Activated T-helper 1 cell treated with anti-CD3 and anti-CD28 coated beads, Interleukin-2, amount 50 U/mL, for 16 hours (primary cell): Measurements from ENCODE around the gene MTIF3.

Experiments used
- DNase-seq, 2 donors: peaks; one replicate each; pipeline ENCODE4 v3.0.0-alpha.2; 2020; ENCODE audit warnings: low read depth in 1 of 2, low spot score in 1 of 2

MTIF3 gene

DNA sequence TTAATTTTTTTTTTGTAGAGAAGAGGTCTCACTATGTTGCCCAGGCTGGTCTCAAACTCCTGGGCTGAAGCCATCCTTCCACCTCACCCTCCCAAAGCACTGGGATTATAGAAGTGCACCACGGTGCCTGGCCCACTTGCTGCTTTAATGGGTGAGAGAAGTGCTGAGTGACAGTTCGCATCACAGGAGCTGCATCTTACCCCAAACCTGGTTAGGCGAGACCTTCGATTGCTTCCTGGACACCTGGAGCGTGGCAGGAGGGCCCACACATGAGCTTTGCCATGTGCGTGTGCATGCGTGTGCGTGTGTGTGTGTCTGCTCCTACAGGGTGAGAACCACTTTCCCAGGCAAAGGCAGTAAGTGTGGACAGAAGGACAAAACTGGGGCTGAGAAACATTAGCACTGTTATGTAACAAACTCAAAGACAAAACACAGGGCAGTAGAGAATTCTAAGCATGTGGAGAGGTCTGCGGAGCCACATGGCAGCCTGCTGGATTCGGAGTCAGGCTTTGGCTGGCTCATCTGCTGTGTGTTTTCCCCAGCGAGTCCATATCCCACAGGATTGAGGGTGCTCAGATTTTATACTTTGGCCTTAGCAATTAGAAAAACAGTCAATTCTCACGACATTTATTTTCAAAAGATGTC lies 11.7 kb upstream of the MTIF3 start:
- DNase-seq = no peak

DNA sequence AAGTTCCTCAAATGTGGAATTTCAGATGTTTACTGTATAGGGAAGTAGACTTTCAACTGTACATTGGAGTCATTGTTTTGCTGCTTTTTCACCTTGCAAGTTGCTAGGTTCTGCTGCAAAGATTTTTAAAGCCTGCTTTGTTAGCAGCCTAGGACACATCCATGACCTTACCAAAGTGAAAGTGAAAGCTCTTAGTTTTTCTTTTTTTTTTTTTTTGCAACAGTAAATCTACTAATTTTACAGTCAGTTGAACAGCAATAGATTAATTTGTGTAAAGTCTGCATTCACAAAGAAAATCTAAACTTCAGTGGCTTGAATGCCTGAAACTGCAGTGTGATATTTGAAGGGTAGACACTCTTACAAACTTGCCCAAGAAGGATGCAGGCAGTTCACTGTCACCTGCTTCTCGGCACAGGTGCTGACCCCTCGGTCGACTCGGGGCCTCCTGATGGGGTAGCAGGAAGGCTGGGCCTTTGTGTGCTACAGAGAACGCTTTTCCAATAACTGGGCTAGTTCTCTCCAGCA lies 5.0 kb upstream of the MTIF3 start:
- no peak for DNase-seq

DNA sequence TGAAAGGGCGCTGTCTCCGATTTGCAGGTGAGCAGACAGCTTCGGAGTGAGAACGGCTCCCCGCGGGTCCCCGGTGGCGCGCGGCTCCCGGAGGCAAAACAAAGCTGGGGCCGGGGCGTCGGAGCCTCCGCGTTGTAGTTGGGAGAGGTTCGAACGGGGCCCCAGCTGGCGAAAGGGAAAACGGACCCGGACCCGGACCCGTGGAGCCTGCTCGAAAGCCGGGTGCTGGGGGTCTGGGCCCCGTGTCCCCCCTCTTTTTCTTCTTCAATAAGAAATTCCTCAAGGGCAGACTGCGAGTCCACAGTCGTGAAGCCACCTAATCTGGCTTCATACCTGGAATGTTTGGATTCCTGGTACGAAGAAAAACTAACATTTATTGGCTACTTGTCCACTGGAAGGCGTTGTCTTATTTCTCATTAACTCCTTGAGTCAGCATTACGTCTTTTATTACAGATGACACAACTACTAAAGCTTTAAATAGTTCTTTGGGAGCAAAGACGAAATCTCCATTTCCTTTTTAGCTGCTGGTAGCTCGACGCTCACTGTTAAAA lies 632 bp upstream of the MTIF3 start:
- peak in 1 of 2 donors; percentile 21 for DNase-seq

DNA sequence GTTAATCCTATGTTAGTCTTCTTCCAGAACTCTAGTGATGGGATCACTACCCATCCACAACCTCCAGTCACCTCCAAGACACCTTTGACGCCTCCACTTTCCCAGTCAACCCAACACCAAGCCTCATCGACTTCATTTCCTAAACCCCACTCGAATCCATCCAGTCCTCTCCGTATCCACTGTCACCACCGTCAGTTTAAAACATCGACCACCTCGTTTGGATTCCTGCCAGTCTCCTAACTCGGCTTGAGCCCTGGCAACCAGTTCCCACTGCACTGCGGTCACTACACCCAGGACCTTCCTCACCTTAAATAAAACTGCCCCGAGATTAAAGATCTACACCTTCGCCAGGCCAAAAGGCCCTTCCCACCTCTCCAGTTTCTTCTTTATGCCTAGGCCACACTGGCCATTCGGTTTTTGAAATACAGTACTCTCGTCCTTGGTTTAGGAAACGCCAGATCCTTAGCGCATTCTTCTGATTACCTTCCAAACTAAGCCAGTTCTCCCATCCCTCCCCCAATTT lies 1.2 kb downstream of the MTIF3 start:
- DNase-seq = no peak

DNA sequence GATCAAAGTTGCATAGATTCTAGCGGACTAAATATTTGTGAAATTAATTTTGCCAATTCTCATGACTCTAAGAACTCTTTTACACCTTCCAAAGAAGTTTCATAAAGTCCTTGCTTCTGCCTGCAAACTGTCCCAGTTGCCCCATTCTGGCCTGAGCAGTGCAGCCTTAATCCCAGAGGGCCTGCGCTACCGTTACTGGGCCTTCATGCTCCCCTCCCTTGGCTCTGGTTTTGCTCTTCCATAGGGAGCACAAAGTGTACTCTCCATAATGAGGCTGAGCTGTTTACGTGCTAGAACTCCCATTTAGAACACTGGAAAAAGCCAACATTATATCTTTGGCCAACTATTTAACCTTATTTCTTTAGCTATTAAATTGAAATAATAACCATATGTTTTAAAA lies 2.1 kb downstream of the MTIF3 start:
- DNase-seq = no peak

DNA sequence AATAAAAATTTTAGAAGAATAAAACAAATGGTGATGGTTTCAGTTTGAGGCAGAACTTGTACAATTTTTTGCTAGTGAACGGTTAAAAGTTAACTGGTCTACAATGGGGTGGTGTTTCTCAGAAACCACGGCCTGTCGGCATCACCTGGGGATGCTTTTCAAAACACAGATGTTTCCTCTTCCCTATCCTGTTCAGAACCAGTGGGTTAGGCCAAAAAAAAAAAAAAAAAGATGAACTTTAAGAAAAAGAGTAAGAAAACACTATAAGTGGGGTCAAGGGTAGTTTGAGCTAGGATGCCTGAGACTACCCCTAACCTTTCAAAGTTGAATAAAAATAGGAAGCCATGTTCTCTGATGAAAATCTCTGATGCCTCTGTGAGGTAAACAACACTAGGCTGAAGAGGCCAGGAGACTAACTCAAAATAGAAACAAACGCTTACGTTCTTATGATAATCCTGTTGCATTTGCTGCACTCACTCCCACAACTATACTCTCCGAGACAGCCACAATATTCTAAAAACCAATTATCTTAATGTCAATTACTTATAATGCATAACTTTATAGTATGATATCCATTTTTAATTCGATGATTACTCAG lies 3.3 kb downstream of the MTIF3 start:
- no peak for DNase-seq

DNA sequence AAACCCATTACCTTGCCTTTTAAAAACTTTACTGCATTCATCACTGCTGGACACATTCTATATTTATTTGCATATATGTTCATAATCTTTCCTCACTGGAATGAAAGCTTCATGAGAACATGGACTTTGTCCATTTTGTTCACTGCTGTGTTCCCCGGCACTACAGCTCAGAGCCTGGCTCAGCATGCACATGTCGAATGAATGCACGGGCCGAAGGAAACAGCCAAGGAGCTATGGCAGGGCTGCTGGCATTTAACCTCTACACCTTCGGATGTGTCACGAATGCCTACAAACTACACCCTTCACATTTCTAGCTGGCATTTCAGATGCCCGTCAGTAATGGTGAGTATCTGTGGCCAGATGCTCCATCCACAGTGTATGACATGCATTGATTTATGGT lies 7.6 kb downstream of the MTIF3 start:
- DNase-seq = no peak

DNA sequence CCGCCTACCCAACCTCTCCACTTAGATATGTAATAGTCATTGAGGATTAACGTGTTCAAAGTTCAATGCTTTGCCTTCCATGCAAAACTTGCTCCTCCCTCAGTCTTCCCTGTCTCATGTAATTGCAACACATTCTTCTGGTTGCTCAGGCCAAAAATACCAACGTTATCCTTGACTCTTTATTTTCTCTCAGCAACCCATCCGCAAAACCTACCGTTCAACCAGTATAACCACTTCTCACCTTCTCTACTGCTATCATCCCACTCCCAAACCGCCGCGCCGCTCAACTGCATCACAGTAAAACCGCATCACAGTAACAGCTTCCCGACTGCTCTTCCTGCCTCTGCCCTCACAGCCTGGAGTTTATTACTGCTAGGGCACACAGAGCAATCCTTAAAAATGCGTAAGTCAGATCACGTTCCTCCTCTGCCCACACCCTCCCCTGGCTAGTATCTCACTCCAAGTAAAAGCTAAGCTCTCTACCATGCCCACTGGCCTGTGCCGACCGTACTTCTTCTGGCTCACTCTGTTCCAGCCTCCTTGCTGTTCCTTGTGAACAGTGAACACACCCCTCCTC lies 8.2 kb downstream of the MTIF3 start:
- DNase-seq = no peak

DNA sequence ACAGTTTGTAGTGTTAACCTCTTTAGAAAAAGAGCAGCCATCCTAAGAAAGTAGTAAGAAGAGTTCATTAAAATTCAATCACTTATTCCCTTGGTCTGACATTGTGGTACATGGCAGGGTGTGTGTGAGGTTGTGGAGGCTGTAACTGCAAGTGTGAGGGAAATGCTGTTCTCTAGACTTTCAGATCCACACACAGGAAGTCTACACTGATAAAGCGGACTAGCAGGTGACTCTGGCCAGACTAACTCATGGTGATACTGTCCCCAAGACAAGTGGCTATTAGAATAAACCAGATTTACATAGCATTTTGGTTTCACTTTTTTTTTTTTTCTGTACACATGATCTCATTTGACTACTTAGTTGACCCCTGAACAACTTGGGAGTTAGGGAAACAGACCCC lies 10.0 kb downstream of the MTIF3 start:
- DNase-seq = no peak

DNA sequence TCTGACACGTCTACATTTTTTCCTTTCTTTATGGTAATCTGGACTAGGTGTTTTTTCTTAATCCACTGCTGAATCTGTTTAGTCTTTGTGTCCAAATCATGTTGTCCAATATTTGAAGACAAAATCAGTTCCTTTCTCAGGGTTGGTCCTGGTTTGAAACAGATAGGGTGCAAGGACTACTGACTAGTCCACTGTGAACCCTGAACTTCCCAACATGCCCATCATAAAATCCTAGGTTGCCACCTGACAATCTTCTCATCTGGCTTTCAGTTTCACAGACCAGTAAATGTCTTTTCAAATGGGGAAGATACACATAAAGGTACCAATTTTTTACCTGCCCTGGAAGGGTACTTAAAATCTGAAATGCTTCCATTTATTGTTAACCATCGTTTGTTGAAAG lies 13.2 kb downstream of the MTIF3 start:
- no peak for DNase-seq

DNA sequence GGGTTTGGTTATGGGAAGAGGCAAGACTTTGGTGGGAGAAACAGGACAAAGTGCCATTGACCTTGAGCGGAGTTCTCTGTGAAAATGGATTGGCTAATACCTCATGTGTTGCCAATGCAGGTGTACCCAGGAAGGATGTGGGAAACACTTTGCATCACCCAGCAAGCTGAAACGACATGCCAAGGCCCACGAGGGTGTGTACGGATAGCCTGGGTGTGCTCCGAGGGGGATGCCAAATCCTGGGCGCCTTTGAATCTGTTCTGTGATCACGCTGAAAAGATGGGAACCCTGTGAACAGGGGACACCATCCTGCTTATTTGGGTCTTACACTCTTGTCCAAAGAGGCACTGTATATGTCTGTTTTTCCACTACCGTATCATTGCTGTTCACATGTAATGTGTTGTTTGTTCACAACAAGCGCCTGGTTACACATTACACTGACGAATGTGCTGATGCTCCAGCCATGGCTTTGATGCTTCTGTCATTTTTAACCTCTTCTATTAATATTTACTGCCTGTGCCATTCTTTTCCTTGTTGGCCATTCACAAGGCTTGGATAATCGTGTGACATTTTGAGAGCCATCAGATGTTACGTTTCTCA lies 17.7 kb downstream of the MTIF3 start:
- no peak for DNase-seq

DNA sequence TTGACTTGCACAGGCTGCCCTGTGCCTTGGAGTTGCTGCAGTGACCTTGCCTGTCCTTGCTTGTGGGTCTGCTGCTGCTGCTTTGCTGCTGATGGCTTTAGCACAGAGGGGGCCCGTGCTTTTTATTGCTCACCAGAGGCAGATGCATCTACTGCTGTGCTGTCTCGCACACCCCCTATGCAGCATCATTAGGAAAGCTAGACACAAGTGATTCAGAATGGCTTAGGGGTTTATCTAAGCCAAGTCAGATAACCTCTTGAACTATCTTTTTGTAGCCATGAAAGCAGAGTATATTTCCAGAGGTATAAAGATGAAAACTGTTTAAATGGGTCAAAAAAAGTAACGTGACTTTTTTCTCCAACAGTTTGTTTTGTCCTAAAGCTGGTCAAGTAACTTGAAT lies 18.2 kb downstream of the MTIF3 start:
- DNase-seq = no peak

DNA sequence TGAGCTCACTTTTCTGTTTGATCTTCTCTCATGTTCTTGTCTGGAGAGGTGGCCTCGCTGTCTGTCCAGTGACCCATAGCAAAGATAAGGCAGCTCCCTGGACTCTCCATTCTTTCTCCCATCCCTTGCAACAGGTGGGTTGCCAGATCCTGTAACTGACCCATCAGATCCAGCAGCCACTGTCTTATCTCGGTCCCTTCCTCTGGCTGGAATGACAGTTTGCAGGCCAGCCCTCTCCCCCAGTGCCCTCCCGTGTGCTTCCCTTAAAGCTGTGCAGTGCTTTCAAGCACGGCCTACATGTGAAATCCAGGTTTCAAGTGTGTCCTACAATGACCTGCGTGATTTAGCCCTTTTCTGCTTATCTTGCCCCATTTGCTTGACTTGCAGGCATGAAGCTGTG lies 22.2 kb downstream of the MTIF3 start:
- DNase-seq = no peak

DNA sequence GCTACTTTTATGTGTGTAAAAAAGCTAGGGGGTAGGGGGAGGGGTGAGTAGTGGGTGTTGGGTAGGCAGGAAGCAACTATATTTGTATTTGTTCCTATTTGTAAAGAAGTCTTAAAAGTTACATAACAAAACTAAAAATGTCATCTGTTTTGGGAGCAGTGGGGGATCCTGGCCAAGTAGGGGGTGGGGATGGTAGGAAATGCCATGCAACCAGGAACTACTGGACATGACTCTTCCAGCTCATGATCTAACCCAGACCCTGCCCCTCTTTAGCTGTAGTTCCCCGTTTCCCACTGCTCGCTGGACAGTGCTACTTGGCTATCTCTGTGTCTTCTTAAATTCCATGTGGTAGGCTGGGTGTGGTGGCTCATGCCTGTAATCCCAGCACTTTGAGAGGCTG lies 22.7 kb downstream of the MTIF3 start:
- no peak for DNase-seq

DNA sequence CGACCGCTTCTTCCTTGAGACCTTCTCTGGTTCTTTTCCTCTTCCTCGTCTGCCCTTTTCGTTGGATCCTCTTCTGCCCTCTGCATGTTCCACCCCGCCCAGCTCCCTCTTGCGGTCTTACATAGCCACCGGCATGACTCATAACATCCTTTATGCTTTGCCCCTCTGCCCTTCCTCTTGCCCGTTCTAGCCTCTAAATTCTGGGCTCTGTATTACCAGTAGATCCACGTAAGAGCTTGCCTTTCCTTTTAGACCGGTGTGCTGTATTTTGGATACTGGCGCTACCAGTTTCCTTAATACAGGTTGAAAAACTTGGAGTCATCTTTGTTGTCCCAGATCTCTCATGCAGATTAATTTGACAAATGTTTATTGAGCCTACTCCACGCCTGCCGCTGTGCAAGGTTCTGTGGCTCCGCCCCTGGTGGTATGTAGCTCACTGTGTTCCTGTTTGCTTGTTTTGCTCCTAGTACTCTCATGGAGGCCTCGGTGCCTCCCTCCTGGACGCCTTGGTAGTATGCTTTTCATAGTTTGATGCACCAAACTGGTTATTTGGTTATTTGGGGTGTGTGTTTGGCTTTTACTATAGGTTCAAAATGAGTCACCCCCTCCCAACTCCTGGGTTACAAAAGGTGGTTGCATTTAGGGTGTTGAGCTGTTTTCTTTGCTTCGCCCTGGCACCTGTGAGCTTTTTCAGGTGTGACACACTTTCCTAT lies 24.3 kb downstream of the MTIF3 start:
- peak; percentile 60 to 61 for DNase-seq

DNA sequence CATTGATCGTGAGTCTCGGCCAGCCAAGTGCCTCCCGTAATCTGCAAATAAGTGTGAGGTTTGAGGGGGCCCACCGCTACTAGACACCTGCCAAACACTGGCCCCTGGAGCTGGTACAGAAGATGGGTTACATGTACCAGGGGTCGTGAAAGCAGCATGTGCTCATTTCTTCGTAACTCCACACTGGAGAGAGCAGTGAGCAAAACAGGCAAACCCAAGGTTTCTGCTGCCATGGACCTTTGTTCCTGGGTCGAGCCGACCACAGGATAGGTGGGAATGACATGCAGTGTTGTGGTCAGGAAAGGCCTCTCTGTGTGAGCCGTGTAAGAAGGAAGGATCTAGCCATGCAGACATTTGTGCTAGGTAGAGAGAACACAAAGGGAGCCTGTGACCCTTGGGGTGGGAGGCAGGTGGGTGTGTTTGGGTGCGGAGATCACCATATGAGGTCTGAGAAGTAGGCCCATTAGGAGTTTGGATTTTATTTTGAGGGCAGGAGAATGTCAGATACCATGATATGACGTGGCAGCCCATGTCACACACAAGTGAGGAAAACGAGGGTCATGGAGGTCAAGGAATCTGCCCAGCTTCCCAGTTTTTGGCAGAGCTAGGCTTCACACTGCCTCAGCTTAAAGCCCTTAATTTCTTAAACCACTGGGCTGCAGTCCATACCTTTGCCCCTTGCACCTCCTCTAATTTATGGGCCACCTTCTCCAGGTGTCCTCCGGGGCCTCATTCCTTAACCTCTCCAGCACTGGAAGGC lies 25.0 kb downstream of the MTIF3 start:
- DNase-seq = no peak

DNA sequence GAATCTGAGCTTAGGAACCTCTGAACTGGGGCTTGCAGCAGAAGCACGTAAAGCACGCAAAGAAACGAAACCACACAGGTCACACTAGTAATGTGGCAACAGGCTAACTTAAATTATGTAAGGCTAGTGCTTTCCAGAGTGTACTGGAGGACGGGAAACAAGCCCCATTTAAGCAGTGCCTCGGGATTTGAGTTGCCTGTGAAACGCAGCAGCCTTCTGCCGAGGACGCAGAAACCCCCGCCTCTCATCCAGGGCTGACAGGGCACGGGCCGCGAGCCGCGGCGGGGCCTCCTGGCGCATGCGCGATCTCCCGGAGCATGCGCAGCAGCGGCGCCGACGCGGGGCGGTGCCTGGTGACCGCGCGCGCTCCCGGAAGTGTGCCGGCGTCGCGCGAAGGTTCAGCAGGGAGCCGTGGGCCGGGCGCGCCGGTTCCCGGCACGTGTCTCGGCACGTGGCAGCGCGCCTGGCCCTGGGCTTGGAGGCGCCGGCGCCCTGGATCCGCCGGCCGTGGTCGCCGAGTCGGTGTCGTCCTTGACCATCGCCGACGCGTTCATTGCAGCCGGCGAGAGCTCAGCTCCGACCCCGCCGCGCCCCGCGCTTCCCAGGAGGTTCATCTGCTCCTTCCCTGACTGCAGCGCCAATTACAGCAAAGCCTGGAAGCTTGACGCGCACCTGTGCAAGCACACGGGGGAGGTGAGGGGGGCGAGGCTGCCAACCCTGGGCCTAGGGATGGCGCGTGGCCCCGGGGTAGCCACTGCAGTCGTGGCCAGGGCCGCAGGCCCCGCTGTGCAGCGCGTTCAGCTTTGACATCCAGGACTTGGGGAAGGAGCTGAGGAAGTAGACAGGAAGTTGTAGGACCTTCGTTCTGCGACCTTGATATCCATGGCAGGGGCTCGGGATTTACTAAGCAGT lies 25.9 kb downstream of the MTIF3 start, which contains the start of gene GTF3A:
Gene GTF3A, plus strand, starts transcription at position 374 of the 912 bp plus-strand sequence.
- peak; percentile 69 to 85 for DNase-seq

DNA sequence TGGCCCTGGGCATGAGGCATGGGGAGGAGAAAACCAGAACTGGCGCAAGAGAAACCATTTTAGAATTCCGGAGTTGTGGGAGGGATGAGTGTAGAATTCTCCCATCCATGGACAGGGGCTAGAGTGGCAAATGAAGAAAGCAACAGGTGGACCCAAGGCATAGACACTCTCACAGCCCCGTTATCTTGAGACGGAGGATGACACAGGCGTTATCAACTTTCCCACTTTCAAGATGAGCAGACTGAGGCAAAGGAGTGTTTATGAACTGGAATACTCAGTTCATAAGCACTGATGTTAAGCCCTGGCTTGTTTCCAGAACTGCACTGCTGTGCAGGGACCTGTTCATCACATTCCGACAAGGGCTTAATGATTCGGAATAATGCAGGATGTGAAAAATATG lies 27.0 kb downstream of the MTIF3 start:
- no peak for DNase-seq
